Activated gamma-delta T cell (primary cell): Measurements from ENCODE around the gene SPATA21.
A peak's percentile ranks its signal among the peaks of the same experiment; 100 is the strongest.

Experiments
- DNase-seq: peaks from one replicate; lab custom pipeline; 2025; lab: John Stamatoyannopoulos, UW

SPATA21 gene

GRCh38 chr1:16450863-16451481 is 13.7 kb upstream of the SPATA21 start:
- no peak for DNase-seq

GRCh38 chr1:16449666-16450065 is 12.4 kb upstream of the SPATA21 start:
- no peak for DNase-seq

GRCh38 chr1:16449065-16449464 is 11.8 kb upstream of the SPATA21 start:
- no peak for DNase-seq

- no peak for DNase-seq
Measured at GRCh38 chr1:16447641-16448040, 10.4 kb upstream of the SPATA21 start.

- no peak for DNase-seq
Measured at GRCh38 chr1:16446116-16446515, 8.9 kb upstream of the SPATA21 start.

GRCh38 chr1:16445052-16445451 is 7.8 kb upstream of the SPATA21 start:
- no peak for DNase-seq

- no peak for DNase-seq
Measured at GRCh38 chr1:16443975-16444770, 6.9 kb upstream of the SPATA21 start.

- no peak for DNase-seq
Measured at GRCh38 chr1:16442941-16443340, 5.7 kb upstream of the SPATA21 start.

GRCh38 chr1:16442265-16442664 is 5.0 kb upstream of the SPATA21 start:
- DNase-seq = no peak

GRCh38 chr1:16441282-16441665 is 4.0 kb upstream of the SPATA21 start:
- no peak for DNase-seq

- DNase-seq = peak; percentile 73
Measured at GRCh38 chr1:16440470-16441281, 3.5 kb upstream of the SPATA21 start, which contains the start of gene NECAP2. TSS of gene NECAP2 (plus strand) at chr1:16440724. CDS start at chr1:16440762, 38 bp downstream.

GRCh38 chr1:16440131-16440469 is 2.9 kb upstream of the SPATA21 start:
- no peak for DNase-seq

- DNase-seq = no peak
Measured at GRCh38 chr1:16438924-16439323, 1.7 kb upstream of the SPATA21 start.

- DNase-seq = no peak
Measured at GRCh38 chr1:16438516-16438915, 1.3 kb upstream of the SPATA21 start.

GRCh38 chr1:16434501-16434900 is 2.7 kb downstream of the SPATA21 start:
- no peak for DNase-seq

GRCh38 chr1:16434007-16434406 is 3.2 kb downstream of the SPATA21 start:
- no peak for DNase-seq

- DNase-seq = no peak
Measured at GRCh38 chr1:16433030-16433429, 4.2 kb downstream of the SPATA21 start.

GRCh38 chr1:16430606-16431005 is 6.6 kb downstream of the SPATA21 start:
- DNase-seq = no peak

GRCh38 chr1:16425125-16426025 is 11.8 kb downstream of the SPATA21 start:
- DNase-seq = no peak

GRCh38 chr1:16422041-16422440 is 15.2 kb downstream of the SPATA21 start:
- DNase-seq = no peak

GRCh38 chr1:16421201-16421600 is 16.0 kb downstream of the SPATA21 start:
- DNase-seq = no peak
